ENCODE data around the gene CDCA4.
"Not testable (repeated sequence)": the region's sequence is repeated elsewhere in the genome, so short reads cannot be mapped to it uniquely, and the experiment has no call there.

The CDCA4 gene

GRCh38 chr14:105045710-105046326, 24.9 kb upstream of the CDCA4 start:
- Histone ChIP-seq H3K27ac (ENCODE audit: low read depth, low read length) (no peak overlapping the region), H3K36me3 (ENCODE audit: insufficient read depth, low read length) (no peaks in the 10 kb centered on the region), H3K4me1 (ENCODE audit: insufficient read depth, low read length) (no peaks in the 10 kb centered on the region), H3K9me3 (ENCODE audit: insufficient read depth, low read depth, low read length) (no peaks in the 10 kb centered on the region), H3K9ac (ENCODE audit: low read depth, low read length) (no peak overlapping the region), H3K4me3 (ENCODE audit: low read length) (no peak overlapping the region), H3K27me3 (ENCODE audit: insufficient read depth, low read length) (peaks cover 3% of the 10 kb centered on the region; the same call in 1 of the 2 replicates)
- WGBS = 12% methylated on average over 42 of the region's 42 CpGs

DNA sequence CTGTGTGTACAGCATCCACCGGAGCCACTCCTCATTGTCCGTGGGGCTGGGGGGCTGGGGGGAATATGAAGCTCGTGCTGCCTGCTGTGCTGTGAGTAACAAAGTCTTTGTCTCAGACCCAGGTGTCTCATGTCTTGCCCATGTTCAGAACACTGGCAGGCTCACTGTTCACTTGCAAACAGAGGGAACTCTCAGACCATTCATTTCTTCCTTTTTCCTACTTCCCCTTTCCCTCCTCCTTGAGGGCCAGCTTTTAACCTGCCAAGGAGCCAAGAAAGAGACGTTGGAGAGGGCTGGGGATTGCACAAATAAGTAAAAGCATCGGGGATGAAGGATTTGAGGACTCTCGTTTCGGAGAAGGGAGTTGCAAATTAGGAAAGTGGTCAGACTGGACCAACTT, 22.8 kb upstream of the CDCA4 start:
- peaks cover 3% of the 10 kb centered on the region; the same call in 1 of the 2 replicates for H3K27me3 ChIP-seq (ENCODE audit: insufficient read depth, low read length)
- H3K9me3 ChIP-seq (ENCODE audit: insufficient read depth, low read depth, low read length) = no peaks in the 10 kb centered on the region
- no peak overlapping the region for H3K4me3 ChIP-seq (ENCODE audit: low read length)
- no peak overlapping the region for H3K27ac ChIP-seq (ENCODE audit: low read depth, low read length)
- 79% methylated on average over 7 of the region's 7 CpGs for whole genome bisulfite sequencing
- no peaks in the 10 kb centered on the region for H3K4me1 ChIP-seq (ENCODE audit: insufficient read depth, low read length)
- no peaks in the 10 kb centered on the region for H3K36me3 ChIP-seq (ENCODE audit: insufficient read depth, low read length)
- no peak overlapping the region for H3K9ac ChIP-seq (ENCODE audit: low read depth, low read length)

- Histone ChIP-seq H3K9me3 (ENCODE audit: insufficient read depth, low read depth, low read length) (no peaks in the 10 kb centered on the region), H3K27ac (ENCODE audit: low read depth, low read length) (no peak overlapping the region), H3K4me1 (ENCODE audit: insufficient read depth, low read length) (no peaks in the 10 kb centered on the region), H3K36me3 (ENCODE audit: insufficient read depth, low read length) (no peaks in the 10 kb centered on the region), H3K9ac (ENCODE audit: low read depth, low read length) (no peak overlapping the region), H3K4me3 (ENCODE audit: low read length) (no peak overlapping the region), H3K27me3 (ENCODE audit: insufficient read depth, low read length) (peaks cover 3% of the 10 kb centered on the region; the same call in 1 of the 2 replicates)
- 91% methylated on average over 17 of the region's 17 CpGs for WGBS
Measured at GRCh38 chr14:105042813-105043212, 21.9 kb upstream of the CDCA4 start.

DNA sequence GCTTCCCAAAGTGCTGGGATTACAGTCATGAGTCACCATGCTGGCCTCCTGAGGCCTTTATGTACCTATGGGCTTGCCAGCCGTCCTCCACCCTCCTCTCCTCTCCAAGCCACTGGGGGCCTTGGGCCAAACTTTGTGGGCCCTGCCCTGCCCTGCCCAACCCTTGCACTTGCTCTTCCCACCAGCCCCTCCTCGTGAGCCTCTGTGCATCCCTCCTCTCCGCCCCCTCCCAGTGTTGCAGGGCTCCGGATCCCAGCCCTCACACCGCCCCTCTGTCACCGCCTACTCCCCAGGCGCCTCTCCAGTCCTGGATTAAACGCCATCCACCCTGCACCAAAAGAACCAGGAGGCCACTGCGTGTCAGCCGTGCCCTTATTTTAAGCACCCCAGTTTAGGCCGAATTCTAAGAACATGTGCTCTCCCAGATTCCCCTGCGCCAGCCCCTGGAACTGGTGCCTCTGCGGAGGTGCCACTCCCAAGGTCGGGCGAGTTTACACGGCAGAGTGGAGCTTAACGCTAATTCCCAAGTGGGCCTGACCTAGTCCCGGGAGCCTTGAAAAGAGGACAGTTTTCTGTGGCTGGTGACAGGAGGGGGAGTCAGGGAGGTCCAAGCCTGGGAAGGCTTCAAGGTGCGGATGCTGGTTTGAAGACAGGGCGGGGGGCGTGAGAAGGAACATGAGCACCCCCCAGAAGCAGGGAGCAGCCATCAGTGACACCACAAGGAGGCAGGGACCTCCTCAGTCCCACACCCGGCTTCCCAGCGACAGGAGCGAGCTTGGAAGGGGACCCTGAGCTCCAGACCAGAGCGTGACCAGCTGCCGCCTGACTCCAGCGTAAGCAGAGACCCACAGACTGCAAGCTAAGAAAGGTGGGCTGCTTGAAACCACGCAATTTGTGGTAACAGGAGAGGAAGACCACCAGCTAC, 21.2 kb upstream of the CDCA4 start:
- Histone ChIP-seq H3K4me1 (ENCODE audit: insufficient read depth, low read length) (no peaks in the 10 kb centered on the region), H3K9ac (ENCODE audit: low read depth, low read length) (no peak overlapping the region; the same call in 1 of the 2 replicates), H3K9me3 (ENCODE audit: insufficient read depth, low read depth, low read length) (no peaks in the 10 kb centered on the region), H3K27ac (ENCODE audit: low read depth, low read length) (no peak overlapping the region), H3K4me3 (ENCODE audit: low read length) (no peak overlapping the region), H3K27me3 (ENCODE audit: insufficient read depth, low read length) (peaks cover 3% of the 10 kb centered on the region; the same call in 1 of the 2 replicates), H3K36me3 (ENCODE audit: insufficient read depth, low read length) (no peaks in the 10 kb centered on the region)
- 83% methylated on average over 28 of the region's 28 CpGs for whole genome bisulfite sequencing

GRCh38 chr14:105039458-105040205, 18.7 kb upstream of the CDCA4 start:
- Histone ChIP-seq H3K4me1 (ENCODE audit: insufficient read depth, low read length) (no peaks in the 10 kb centered on the region), H3K36me3 (ENCODE audit: insufficient read depth, low read length) (no peaks in the 10 kb centered on the region), H3K27me3 (ENCODE audit: insufficient read depth, low read length) (peaks cover 4% of the 10 kb centered on the region; the same call in 1 of the 2 replicates), H3K9me3 (ENCODE audit: insufficient read depth, low read depth, low read length) (no peaks in the 10 kb centered on the region), H3K9ac (ENCODE audit: low read depth, low read length) (no peak overlapping the region), H3K27ac (ENCODE audit: low read depth, low read length) (no peak overlapping the region), H3K4me3 (ENCODE audit: low read length) (no peak overlapping the region)
- WGBS = 88% methylated on average over 14 of the region's 14 CpGs

- not testable (repeated sequence) for H3K4me1 ChIP-seq (ENCODE audit: insufficient read depth, low read length); H3K36me3 ChIP-seq (ENCODE audit: insufficient read depth, low read length); H3K9me3 ChIP-seq (ENCODE audit: insufficient read depth, low read depth, low read length); H3K9ac ChIP-seq (ENCODE audit: low read depth, low read length); H3K27ac ChIP-seq (ENCODE audit: low read depth, low read length); H3K4me3 ChIP-seq (ENCODE audit: low read length)
- H3K27me3 ChIP-seq (ENCODE audit: insufficient read depth, low read length) = peaks cover 26% of the 10 kb centered on the region
- 100% methylated on average over 1 of the region's 2 CpGs for WGBS
Measured at GRCh38 chr14:105035616-105036015, 14.7 kb upstream of the CDCA4 start.

GRCh38 chr14:105034315-105035039, 13.6 kb upstream of the CDCA4 start:
- peaks cover 6% of the 10 kb centered on the region; the same call in 1 of the 2 replicates for H3K4me1 ChIP-seq (ENCODE audit: insufficient read depth, low read length)
- H3K27ac ChIP-seq (ENCODE audit: low read depth, low read length) = no peak overlapping the region
- peaks cover 26% of the 10 kb centered on the region for H3K27me3 ChIP-seq (ENCODE audit: insufficient read depth, low read length)
- H3K36me3 ChIP-seq (ENCODE audit: insufficient read depth, low read length) = no peaks in the 10 kb centered on the region
- H3K9ac ChIP-seq (ENCODE audit: low read depth, low read length) = no peak overlapping the region
- 86% methylated on average over 17 of the region's 17 CpGs for WGBS
- no peak overlapping the region; the same call in 1 of the 2 replicates for H3K4me3 ChIP-seq (ENCODE audit: low read length)
- H3K9me3 ChIP-seq (ENCODE audit: insufficient read depth, low read depth, low read length) = no peaks in the 10 kb centered on the region

DNA sequence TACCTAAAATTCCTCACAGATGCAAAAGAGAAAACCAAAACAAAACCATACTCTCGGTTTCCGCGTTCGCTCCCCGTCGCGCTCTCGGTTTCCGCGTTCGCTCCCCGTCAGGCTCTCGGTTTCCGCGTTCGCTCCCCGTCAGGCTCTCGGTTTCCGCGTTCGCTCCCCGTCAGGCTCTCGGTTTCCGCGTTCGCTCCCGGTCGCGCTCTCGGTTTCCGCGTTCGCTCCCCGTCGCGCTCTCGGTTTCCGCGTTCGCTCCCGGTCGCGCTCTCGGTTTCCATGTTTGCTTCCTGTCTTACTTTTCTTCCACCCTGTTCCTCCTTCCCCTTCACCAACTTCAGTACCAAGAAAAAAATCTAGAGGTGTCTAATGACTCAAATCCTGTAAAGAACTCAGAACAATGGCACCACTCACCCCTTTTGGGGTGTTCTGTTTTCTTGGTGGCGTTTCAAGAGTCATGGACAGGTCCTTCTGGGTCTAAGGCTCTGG, 12.6 kb upstream of the CDCA4 start:
- H3K4me3 ChIP-seq (ENCODE audit: low read length) = peak overlapping the region; percentile 42
- not testable (repeated sequence) for H3K36me3 ChIP-seq (ENCODE audit: insufficient read depth, low read length); H3K27ac ChIP-seq (ENCODE audit: low read depth, low read length); H3K4me1 ChIP-seq (ENCODE audit: insufficient read depth, low read length); H3K9me3 ChIP-seq (ENCODE audit: insufficient read depth, low read depth, low read length); H3K9ac ChIP-seq (ENCODE audit: low read depth, low read length)
- WGBS = 25% methylated on average over 45 of the region's 45 CpGs
- peaks cover 26% of the 10 kb centered on the region for H3K27me3 ChIP-seq (ENCODE audit: insufficient read depth, low read length)

DNA sequence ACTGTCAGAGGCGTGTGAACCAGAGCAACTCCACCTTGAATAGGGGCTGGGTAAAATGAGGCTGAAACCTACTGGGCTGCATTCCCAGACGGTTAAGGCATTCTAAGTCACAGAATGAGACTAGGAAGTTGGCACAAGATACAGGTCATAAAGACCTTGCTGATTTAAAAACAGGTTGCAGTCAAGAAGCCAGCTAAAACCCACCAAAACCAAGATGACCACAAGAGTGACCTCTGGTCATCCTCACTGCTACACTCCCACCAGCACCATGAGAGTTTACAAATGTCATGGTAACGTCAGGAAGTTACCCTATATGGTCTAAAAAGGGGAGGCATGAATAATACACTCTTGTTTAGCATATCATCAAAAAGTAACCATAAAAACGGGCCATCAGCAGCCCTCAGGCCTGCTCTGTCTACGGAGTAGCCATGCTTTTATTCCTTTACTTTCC, 11.6 kb upstream of the CDCA4 start:
- not testable (repeated sequence) for H3K4me1 ChIP-seq (ENCODE audit: insufficient read depth, low read length); H3K27ac ChIP-seq (ENCODE audit: low read depth, low read length)
- WGBS = 85% methylated on average over 5 of the region's 5 CpGs

DNA sequence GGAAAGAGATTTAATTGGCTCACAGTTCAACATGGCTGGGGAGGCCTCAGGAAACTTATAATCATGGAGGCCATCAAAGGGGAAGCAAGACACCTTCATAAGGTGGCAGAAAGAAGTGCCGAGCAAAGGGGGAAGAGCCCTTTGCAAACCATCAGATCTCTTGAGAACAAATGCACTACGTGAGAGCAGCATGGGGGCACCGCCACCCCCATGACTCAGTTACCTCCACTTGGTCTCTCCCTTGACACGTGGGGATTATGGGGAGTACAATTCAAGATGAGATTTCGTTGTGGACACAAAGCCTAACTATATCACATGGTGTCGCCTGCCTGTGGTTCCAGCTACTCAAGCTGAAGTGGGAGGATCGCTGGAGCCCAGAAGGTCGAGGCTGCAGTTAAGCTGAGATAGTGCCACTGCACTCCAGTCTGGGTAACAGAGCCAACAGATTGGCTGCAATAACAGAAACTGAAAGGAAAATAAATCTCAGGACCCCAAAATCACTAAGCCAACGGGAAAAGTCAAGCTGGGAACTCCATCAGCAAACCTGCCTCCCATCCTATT, 10.0 kb upstream of the CDCA4 start:
- Histone ChIP-seq H3K27me3 (ENCODE audit: insufficient read depth, low read length) (peaks cover 26% of the 10 kb centered on the region), H3K4me1 (ENCODE audit: insufficient read depth, low read length) (peaks cover 6% of the 10 kb centered on the region; the same call in 1 of the 2 replicates), H3K36me3 (ENCODE audit: insufficient read depth, low read length) (no peaks in the 10 kb centered on the region), H3K4me3 (ENCODE audit: low read length) (no peak overlapping the region), H3K9ac (ENCODE audit: low read depth, low read length) (no peak overlapping the region), H3K27ac (ENCODE audit: low read depth, low read length) (no peak overlapping the region), H3K9me3 (ENCODE audit: insufficient read depth, low read depth, low read length) (no peaks in the 10 kb centered on the region)
- WGBS = 84% methylated on average over 9 of the region's 9 CpGs

More for the DNA sequence above, 11.6 kb upstream of the CDCA4 start:
- H3K27me3 ChIP-seq (ENCODE audit: insufficient read depth, low read length) = peaks cover 26% of the 10 kb centered on the region
- not testable (repeated sequence) for H3K36me3 ChIP-seq (ENCODE audit: insufficient read depth, low read length); H3K9ac ChIP-seq (ENCODE audit: low read depth, low read length); H3K4me3 ChIP-seq (ENCODE audit: low read length); H3K9me3 ChIP-seq (ENCODE audit: insufficient read depth, low read depth, low read length)

All from HUES64 (cell line).